A549 (cell line): ENCODE measurements around the gene SLC35A4. TPM values are rescaled to one million over a fixed set of nuclear protein-coding genes. Genes with fewer than 3 reads are reported as not detected.
A peak's percentile ranks its signal among the peaks of the same experiment; 100 is the strongest.

Experiments
- ATAC-seq, 2 experiments: fragments of 200-7000 bp in 1 of 2; fragments of >200 bp in 1 of 2; cut with Nextera tagmentation in 1 of 2; cut with Tn5 transposase in 1 of 2; 3 replicates each; pipeline versions ENCODE4 v1.8.0 to v1.9.1; 2018 to 2020; ENCODE audit warnings: mild to moderate bottlenecking in 1 of 2, moderate library complexity in 1 of 2
- CTCF ChIA-PET: fragments of 300-600 bp; sonication (Branson Sonifier 250); formaldehyde crosslinking; extraction: SDS; loops from one replicate; lab custom pipeline; 2021; ENCODE audit warnings: antibody characterized with exemption, inconsistent platforms; lab: Yijun Ruan, JAX
- POLR2A ChIA-PET: fragments of 350-600 bp; formaldehyde crosslinking; extraction: SDS; loops from one replicate; lab custom pipeline; 2021; ENCODE audit warnings: antibody characterized with exemption, inconsistent platforms; lab: Yijun Ruan, JAX
- DNase-seq, 2 experiments: peaks; one replicate each; pipeline versions ENCODE4 v3.0.0 to v3.0.0-alpha.2; 2011 to 2016; ENCODE audit warnings: low read depth in 1 of 2, low spot score in 1 of 2
- FAIRE-seq: peaks from 2 replicates; lab custom pipeline; 2011; peaks lifted over from hg19 to GRCh38; lab: Jason Lieb, UNC
- H3K27ac ChIP-seq, 2 experiments: fragments of >200 bp; sonication (Bioruptor Twin); formaldehyde crosslinking; 3 replicates each; pipeline ENCODE4 v1.5.1; 2016 to 2017
- H3K4me1 ChIP-seq: fragments of >200 bp; sonication (Bioruptor Twin); formaldehyde crosslinking; 3 replicates; pipeline ENCODE4 v1.6.1; 2016
- H3K4me2 ChIP-seq: fragments of >200 bp; sonication (Bioruptor Twin); formaldehyde crosslinking; 3 replicates; pipeline ENCODE4 v1.6.1; 2016
- H3K4me3 ChIP-seq: fragments of >200 bp; sonication (Bioruptor Twin); formaldehyde crosslinking; 3 replicates; pipeline ENCODE4 v1.5.1; 2016
- H3K9me3 ChIP-seq: fragments of >200 bp; sonication (Bioruptor Twin); formaldehyde crosslinking; 3 replicates; pipeline ENCODE4 v1.6.1; 2016
- CBX8 ChIP-seq: fragments of 200-600 bp; sonication (generic); IDR thresholded peaks from 2 replicates; pipeline ENCODE4 v1.6.1; 2016
- EHF ChIP-seq: fragments of 250-450 bp; sonication (Bioruptor Pico); IDR thresholded peaks from 2 replicates; pipeline ENCODE4 v1.5.0; 2020; ENCODE audit warnings: mild to moderate bottlenecking
- FOSL2 ChIP-seq, 2 experiments: fragments of 450-650 bp in 1 of 2; fragments of >200 bp in 1 of 2; sonication (Bioruptor Twin) in 1 of 2; formaldehyde crosslinking; IDR thresholded peaks; 2 replicates each; pipeline versions ENCODE4 v1.5.0 to v1.6.1; 2016 to 2020; ENCODE audit warnings: mild to moderate bottlenecking in 1 of 2, moderate library complexity in 1 of 2
- FOXS1 ChIP-seq: fragments of 250-450 bp; sonication (Bioruptor Pico); IDR thresholded peaks from 2 replicates; pipeline ENCODE4 v1.5.0; 2020; ENCODE audit warnings: mild to moderate bottlenecking, moderate library complexity
- HES2 ChIP-seq: fragments of >200 bp; sonication (Bioruptor Twin); formaldehyde crosslinking; IDR thresholded peaks from 2 replicates; pipeline ENCODE4 v1.6.1; 2016
- HEYL ChIP-seq: fragments of 250-450 bp; sonication (Bioruptor Pico); IDR thresholded peaks from 2 replicates; pipeline ENCODE4 v1.8.0; 2021; ENCODE audit warnings: mild to moderate bottlenecking, moderate library complexity
- HOXA7 ChIP-seq: fragments of 250-450 bp; sonication (Bioruptor Pico); IDR thresholded peaks from 2 replicates; pipeline ENCODE4 v1.5.0; 2020; ENCODE audit warnings: mild to moderate bottlenecking, moderate library complexity
- JUN ChIP-seq, 2 experiments: fragments of >200 bp; sonication (Bioruptor Twin); formaldehyde crosslinking; IDR thresholded peaks; 2 replicates in 1 of 2; 3 replicates in 1 of 2; pipeline ENCODE4 v1.6.1; 2016 to 2017
- JUNB ChIP-seq: fragments of >200 bp; sonication (Bioruptor Twin); formaldehyde crosslinking; IDR thresholded peaks from 2 replicates; pipeline ENCODE4 v1.6.1; 2016
- KDM5A ChIP-seq: fragments of 200-600 bp; sonication (generic); IDR thresholded peaks from 2 replicates; pipeline ENCODE4 v1.6.1; 2016; ENCODE audit warnings: antibody characterized with exemption, mild to moderate bottlenecking
- MAFK ChIP-seq: fragments of 450-650 bp; IDR thresholded peaks from 2 replicates; pipeline ENCODE4 v1.6.1; 2014; ENCODE audit not compliant: partially characterized antibody
- MAX ChIP-seq: IDR thresholded peaks from 2 replicates; pipeline ENCODE4 v1.6.1; 2012
- MAZ ChIP-seq: fragments of 150-350 bp; IDR thresholded peaks from 2 replicates; pipeline ENCODE4 v1.6.1; 2014; ENCODE audit warnings: antibody characterized with exemption, low read depth, low read length, borderline replicate concordance
- PBX3 ChIP-seq: IDR thresholded peaks from 2 replicates; pipeline ENCODE4 v1.6.1; 2012
- POLR2A ChIP-seq: IDR thresholded peaks from 2 replicates; pipeline ENCODE4 v1.6.1; 2012; ENCODE audit warnings: mild to moderate bottlenecking, low read length
- RAD21 ChIP-seq, 2 experiments: fragments of >200 bp in 1 of 2; sonication (Bioruptor Twin) in 1 of 2; formaldehyde crosslinking in 1 of 2; IDR thresholded peaks in 1 of 2; conservative IDR thresholded peaks in 1 of 2; 2 replicates in 1 of 2; 3 replicates in 1 of 2; pipeline ENCODE4 v1.6.1; 2012 to 2018; ENCODE audit warnings: inconsistent platforms in 1 of 2
- RARB ChIP-seq: fragments of 250-450 bp; sonication (Bioruptor Pico); IDR thresholded peaks from 2 replicates; pipeline ENCODE4 v1.8.0; 2021; ENCODE audit warnings: mild to moderate bottlenecking, moderate library complexity
- RCOR1 ChIP-seq: fragments of 150-350 bp; IDR thresholded peaks from 2 replicates; pipeline ENCODE4 v1.6.1; 2014; ENCODE audit warnings: antibody characterized with exemption, low read length, low read depth
- RFX5 ChIP-seq: fragments of 450-650 bp; IDR thresholded peaks from 2 replicates; pipeline ENCODE4 v1.7.1; 2014; ENCODE audit warnings: antibody characterized with exemption, mild to moderate bottlenecking, moderate library complexity
- SMC3 ChIP-seq: fragments of >200 bp; sonication (Bioruptor Twin); formaldehyde crosslinking; IDR thresholded peaks from 3 replicates; pipeline ENCODE4 v1.6.1; 2018; ENCODE audit warnings: inconsistent platforms
- TFCP2L1 ChIP-seq: fragments of 250-450 bp; sonication (Bioruptor Pico); IDR thresholded peaks from 2 replicates; pipeline ENCODE4 v1.5.0; 2021; ENCODE audit warnings: mild to moderate bottlenecking
- TP53 ChIP-seq: fragments of 250-450 bp; sonication (Bioruptor Pico); IDR thresholded peaks from 2 replicates; pipeline ENCODE4 v1.5.0; 2021; ENCODE audit warnings: mild to moderate bottlenecking, moderate library complexity
- ZFP36 ChIP-seq: fragments of 450-650 bp; IDR thresholded peaks from 2 replicates; pipeline ENCODE4 v1.6.1; 2014; ENCODE audit warnings: borderline replicate concordance; ENCODE audit not compliant: partially characterized antibody
- WGBS: methylation state at CpG from one replicate; pipeline ENCODE4 v1.1.6; 2017; ENCODE audit errors: missing lambda C conversion rate; 5-methylcytosine and 5-hydroxymethylcytosine counted together
- polyA plus RNA-seq, 4 experiments: library from polyadenylated mRNA; depleted of rRNA in 3 of 4; stranded (reverse); fragments of >200 nt; fragmentation: RNase III in 1 of 4; extraction: RNeasy Plus Mini Kit Qiagen cat#74134 plus additional on column Dnase treatment in 1 of 4; gene quantifications; 2 replicates in 3 of 4; 3 replicates in 1 of 4; pipeline ENCODE4 v1.2.3, GENCODE V29; 2011 to 2017
- TF ChIP-seq, protein P1 (sequence below): fragments of >200 bp; sonication (Bioruptor Twin); formaldehyde crosslinking; IDR thresholded peaks from 3 replicates; pipeline ENCODE4 v1.6.1; 2016

SLC35A4 gene
- polyA plus RNA-seq, 2 of the 4 experiments (the other 2 are of a cell fraction): 65.6 to 79.5 TPM

DNA sequence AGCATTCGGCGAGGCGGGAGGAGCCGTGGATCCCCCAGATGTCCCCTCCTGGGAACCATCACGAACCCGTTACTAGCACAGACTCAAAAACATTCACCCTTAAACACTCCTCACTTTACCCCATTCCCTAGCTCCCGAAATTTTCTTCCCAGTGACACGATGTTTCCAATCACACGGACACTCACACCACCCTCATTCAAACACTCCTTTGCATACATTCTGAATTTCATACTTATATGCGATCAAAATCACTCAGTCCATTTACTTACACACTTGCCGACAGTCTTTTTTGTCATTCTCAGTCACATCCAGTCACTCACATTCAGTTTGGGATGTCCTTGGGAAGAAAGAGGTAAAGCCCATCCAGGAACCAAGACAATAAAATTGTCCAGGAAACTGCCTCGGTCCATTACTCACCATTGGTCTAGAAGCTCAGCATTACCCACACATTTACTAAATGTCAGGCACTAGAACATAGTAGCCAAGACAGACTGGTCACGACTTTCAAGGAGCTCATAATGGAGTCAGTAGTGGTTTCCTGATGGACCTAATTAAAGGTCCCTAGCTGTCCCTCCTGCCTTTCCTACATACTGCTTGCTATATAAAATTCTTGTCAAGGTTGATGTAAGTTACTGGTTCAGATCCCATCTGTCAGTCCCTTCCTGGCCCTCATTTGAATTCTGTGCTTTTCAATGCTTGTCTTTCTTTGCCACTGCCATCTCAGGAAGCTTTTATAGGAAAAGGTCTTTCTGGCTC lies 574 bp downstream of the SLC35A4 start:
- DNase-seq (no peak), ATAC-seq (no peak; a peak in 1 of 6 replicates), FAIRE-seq (no peak)
- peaks cover 18% of the 10 kb centered on the region for H3K4me1 ChIP-seq
- H3K4me3 ChIP-seq: peak overlapping the region; percentile 84
- TF ChIP-seq RAD21 (conservative IDR thresholded peaks at IDR 0.05 in 1 of 2, IDR thresholded peaks at IDR 0.05 in 1 of 2) (no peak), FOSL2 (IDR thresholded peaks at IDR 0.05) (no peak), FOSL2 (CRISPR knock-in tag; IDR thresholded peaks at IDR 0.05) (no peak), MAZ (no peak), SMC3 (no peak), JUN (IDR thresholded peaks at IDR 0.05) (no peak; a peak in 1 of 5 replicates), ZFP36 (no peak)
- H3K27ac ChIP-seq: peak overlapping the region; percentile 88
- no peaks in the 10 kb centered on the region for H3K9me3 ChIP-seq
- POLR2A ChIA-PET: interaction anchor here (1.0 to 3.4 kb wide), 3 partner anchors 14 to 82 kb away, joined by 3 to 16 read pairs (median 3); partner anchors contain the start of genes IK and NDUFA2
- CTCF ChIA-PET: interaction anchor here (0.9 to 3.0 kb wide), 5 partner anchors 12 to 81 kb away, joined by 3 to 11 read pairs (median 3); no protein-coding TSS in a partner anchor
- H3K4me2 ChIP-seq: peak overlapping the region; percentile 99
- 3% methylated on average over 13 of the region's 13 CpGs for WGBS

DNA sequence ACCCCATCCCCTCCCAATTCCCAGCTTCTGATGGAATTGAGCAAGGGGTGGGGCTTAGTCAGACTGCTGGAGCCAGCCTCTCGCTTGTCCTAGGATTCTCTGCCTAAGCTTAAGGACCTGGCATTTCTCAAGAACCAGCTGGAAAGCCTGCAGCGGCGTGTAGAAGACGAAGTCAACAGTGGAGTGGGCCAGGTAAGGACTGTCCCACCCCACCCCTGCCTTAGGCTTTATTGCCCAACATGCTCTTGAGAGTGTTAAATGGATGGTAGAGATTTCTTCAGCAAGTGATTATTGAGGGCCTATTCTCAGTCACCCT lies 1.1 kb downstream of the SLC35A4 start:
- ATAC-seq: no peak
- CTCF ChIA-PET: interaction anchor here (0.9 to 3.0 kb wide), 7 partner anchors 11 to 204 kb away, joined by 3 to 11 read pairs (median 3); no protein-coding TSS in a partner anchor

More for the DNA sequence above, 1.1 kb downstream of the SLC35A4 start:
- Histone ChIP-seq H3K4me3 (peak overlapping the region; percentile 84), H3K9me3 (no peaks in the 10 kb centered on the region), H3K27ac (peak overlapping the region in 1 of 2 experiments; percentile 88; a peak in 4 of 6 replicates), H3K4me1 (peaks cover 18% of the 10 kb centered on the region), H3K4me2 (peak overlapping the region; percentile 99)
- 88% methylated on average over 4 of the region's 4 CpGs for WGBS
- FAIRE-seq (no peak), DNase-seq (no peak)
- POLR2A ChIA-PET: interaction anchor here (1.0 to 3.4 kb wide), 3 partner anchors 13 to 82 kb away, joined by 3 to 16 read pairs (median 3); partner anchors contain the start of genes IK and NDUFA2
- TF ChIP-seq FOSL2 (IDR thresholded peaks at IDR 0.05): no peak
- no peak for TF ChIP-seq FOSL2 (CRISPR knock-in tag; IDR thresholded peaks at IDR 0.05)
- no peak for TF ChIP-seq HES2
- TF ChIP-seq POLR2A: no peak
- TF ChIP-seq EHF (CRISPR knock-in tag): no peak
- no peak for TF ChIP-seq MAX
- TF ChIP-seq HEYL (CRISPR knock-in tag): no peak
- TF ChIP-seq RCOR1: no peak
- TF ChIP-seq, protein P1, sequence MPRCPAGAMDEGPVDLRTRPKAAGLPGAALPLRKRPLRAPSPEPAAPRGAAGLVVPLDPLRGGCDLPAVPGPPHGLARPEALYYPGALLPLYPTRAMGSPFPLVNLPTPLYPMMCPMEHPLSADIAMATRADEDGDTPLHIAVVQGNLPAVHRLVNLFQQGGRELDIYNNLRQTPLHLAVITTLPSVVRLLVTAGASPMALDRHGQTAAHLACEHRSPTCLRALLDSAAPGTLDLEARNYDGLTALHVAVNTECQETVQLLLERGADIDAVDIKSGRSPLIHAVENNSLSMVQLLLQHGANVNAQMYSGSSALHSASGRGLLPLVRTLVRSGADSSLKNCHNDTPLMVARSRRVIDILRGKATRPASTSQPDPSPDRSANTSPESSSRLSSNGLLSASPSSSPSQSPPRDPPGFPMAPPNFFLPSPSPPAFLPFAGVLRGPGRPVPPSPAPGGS: no peak
- TF ChIP-seq HOXA7: no peak
- no peak for TF ChIP-seq PBX3
- TF ChIP-seq MAFK: no peak
- TF ChIP-seq RFX5: no peak
- TF ChIP-seq JUNB: no peak
- TF ChIP-seq RARB (CRISPR knock-in tag): no peak
- TF ChIP-seq CBX8: no peak
- no peak for TF ChIP-seq TFCP2L1 (CRISPR knock-in tag)
- no peak for TF ChIP-seq KDM5A
- TF ChIP-seq RAD21 (conservative IDR thresholded peaks at IDR 0.05 in 1 of 2, IDR thresholded peaks at IDR 0.05 in 1 of 2): no peak
- no peak for TF ChIP-seq FOXS1 (CRISPR knock-in tag)
- TF ChIP-seq TP53 (CRISPR knock-in tag): no peak
